ENCODE data around the gene NATD1. TPM values are rescaled to one million over a fixed set of nuclear protein-coding genes. Genes with fewer than 3 reads are reported as not detected.

NATD1 gene
- total and polyA plus RNA-seq, 9 of the 15 experiments (the other 6 are each of a cell fraction or from before 2014, with no cell fraction given), result 0.24 to 5.4 (median 1.6) TPM

DNA sequence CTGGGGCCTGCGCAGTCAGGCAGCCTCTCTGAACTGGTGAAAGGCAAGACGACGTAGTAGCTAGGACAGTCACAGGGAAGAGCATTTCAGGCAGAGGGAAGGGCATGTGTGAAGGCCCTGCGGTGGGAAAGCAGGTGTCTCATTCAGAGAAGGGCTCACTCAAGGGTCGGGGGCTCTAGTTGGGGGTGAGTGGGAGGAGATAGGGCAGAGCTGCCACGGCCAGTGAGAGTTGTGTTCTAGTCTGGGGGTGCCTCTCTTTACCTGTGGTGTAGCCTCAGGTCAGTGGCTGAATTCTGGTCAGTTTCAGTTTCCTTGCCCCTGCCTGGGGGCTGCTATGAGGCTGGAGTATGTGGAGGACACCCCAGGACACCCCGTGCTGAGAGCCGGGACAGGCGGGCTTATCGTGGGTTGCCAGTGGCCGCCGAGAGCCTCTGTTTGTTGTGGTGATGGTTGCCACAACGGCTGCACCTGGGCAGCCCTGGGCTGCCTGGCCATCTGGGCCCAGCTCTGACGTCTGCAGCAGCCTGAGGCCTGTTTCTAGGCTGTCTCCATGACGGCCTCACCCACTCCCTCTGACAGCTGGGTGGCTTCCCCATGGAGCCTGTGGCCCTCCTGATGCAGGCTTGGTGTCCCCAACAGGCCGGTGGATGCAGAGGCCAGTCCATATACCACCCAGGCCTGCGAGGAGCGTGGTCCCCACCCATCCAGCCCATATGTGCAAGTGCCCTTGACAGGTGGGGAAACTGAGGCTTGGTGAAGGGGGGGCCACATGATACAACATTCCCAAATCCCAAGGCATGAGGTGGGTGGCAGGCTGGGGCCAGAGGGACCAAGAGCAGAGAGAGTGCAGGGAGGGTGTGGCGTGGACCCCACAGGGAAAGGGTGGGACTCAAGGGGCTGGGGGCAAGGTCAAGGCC is 42.1 kb upstream of the NATD1 start:
- no peak for ATAC-seq
- POLR2A ChIA-PET, result interaction anchor here (0.6 kb wide), 2 partner anchors 11 to 253 kb away, joined by 3 read pairs; no protein-coding TSS in a partner anchor
- peaks cover 3% of the 10 kb centered on the region for H3K9me1 ChIP-seq (ENCODE audit: control insufficient read depth, insufficient read depth, low read length)
- no peak overlapping the region for H3K27ac ChIP-seq (ENCODE audit: extremely low read depth, low read depth, low read length)
- peak; percentile 46 for FAIRE-seq
- H3K27me3 ChIP-seq (ENCODE audit: control insufficient read depth in 2 of 2, insufficient read depth in 2 of 2, low read length in 2 of 2), result no peaks in the 10 kb centered on the region
- CTCF ChIA-PET (ENCODE audit: low intra/inter-chr PET ratio), result no interaction called here
- no peaks in the 10 kb centered on the region for H3K9me3 ChIP-seq (replicated peaks; ENCODE audit: control insufficient read depth, insufficient read depth, low read depth, low read length)
- in situ Hi-C loops (cut with MboI) (loop anchor here (10.0 to 25.0 kb wide), 2 partner anchors 767 to 1090 kb away; no protein-coding TSS in a partner anchor), intact Hi-C loops (cut with micrococcal nuclease) (no loop called here)
- peaks cover 15% of the 10 kb centered on the region; the same call in 1 of the 2 replicates for H4K20me1 ChIP-seq (replicated peaks; ENCODE audit: control insufficient read depth, insufficient read depth, low read length)
- peak overlapping the region in 1 of 2 experiments; percentile 68; a peak in 2 of 4 replicates for H3K9ac ChIP-seq (ENCODE audit: insufficient read depth in 1 of 2, low read depth in 2 of 2, low read length in 2 of 2)
- no peaks in the 10 kb centered on the region for H3K79me2 ChIP-seq (ENCODE audit: control insufficient read depth, insufficient read depth, low read length)
- peaks cover 8% of the 10 kb centered on the region; the same call in 2 of the 3 replicates for H3K36me3 ChIP-seq (ENCODE audit: control insufficient read depth, insufficient read depth, low read length)
- TF ChIP-seq ZBTB7A (IDR thresholded peaks at IDR 0.05; ENCODE audit: borderline replicate concordance, control insufficient read depth, low read depth, low read length), result 0 out of 2 replicates have a peak, but pooled peaks have one; percentile 21
- TF ChIP-seq CBFA2T3 (IDR thresholded peaks at IDR 0.05), result peak; percentile 33; the same call in 1 of the 2 replicates
- peak; percentile 26; the same call in 1 of the 2 replicates for TF ChIP-seq CBFA2T2 (conservative IDR thresholded peaks at IDR 0.05)
- TF ChIP-seq FIP1L1 (IDR thresholded peaks at IDR 0.05; ENCODE audit: low read depth, low read length, poor library complexity, severe bottlenecking), result no peak
- peak; percentile 81 for TF ChIP-seq BRD9 (IDR thresholded peaks at IDR 0.05; ENCODE audit: low read depth, partially characterized antibody)
- TF ChIP-seq ZNF212 (CRISPR knock-in tag; IDR thresholded peaks at IDR 0.05), result no peak
- H3K4me1 ChIP-seq (replicated peaks in 1 of 2; ENCODE audit: control insufficient read depth in 2 of 2, insufficient read depth in 2 of 2, low read length in 2 of 2), result peaks cover 4 to 62% of the 10 kb centered on the region in 2 experiments; a peak in 4 of 5 replicates
- H3K4me2 ChIP-seq (ENCODE audit: insufficient read depth, low read length), result no peak overlapping the region
- no peak overlapping the region for H2AFZ ChIP-seq (ENCODE audit: low read depth, low read length)
- WGBS (ENCODE audit: insufficient coverage, low coverage, missing lambda C conversion rate), result 38% methylated on average over 15 of the region's 19 CpGs
- no TSS peak for BruUV-seq (replicated peaks)
- H3K4me3 ChIP-seq, result no peak overlapping the region
- DNase-seq (ENCODE audit: extremely low read depth in 1 of 4, low spot score in 3 of 4), result peak in 2 of 4 experiments; percentile 7 to 15

Measured in K562 (cell line).